Measurements from ENCODE around the gene LONP2. TPM values are rescaled to one million over a fixed set of nuclear protein-coding genes. Genes with fewer than 3 reads are reported as not detected.

LONP2 gene, protein sequence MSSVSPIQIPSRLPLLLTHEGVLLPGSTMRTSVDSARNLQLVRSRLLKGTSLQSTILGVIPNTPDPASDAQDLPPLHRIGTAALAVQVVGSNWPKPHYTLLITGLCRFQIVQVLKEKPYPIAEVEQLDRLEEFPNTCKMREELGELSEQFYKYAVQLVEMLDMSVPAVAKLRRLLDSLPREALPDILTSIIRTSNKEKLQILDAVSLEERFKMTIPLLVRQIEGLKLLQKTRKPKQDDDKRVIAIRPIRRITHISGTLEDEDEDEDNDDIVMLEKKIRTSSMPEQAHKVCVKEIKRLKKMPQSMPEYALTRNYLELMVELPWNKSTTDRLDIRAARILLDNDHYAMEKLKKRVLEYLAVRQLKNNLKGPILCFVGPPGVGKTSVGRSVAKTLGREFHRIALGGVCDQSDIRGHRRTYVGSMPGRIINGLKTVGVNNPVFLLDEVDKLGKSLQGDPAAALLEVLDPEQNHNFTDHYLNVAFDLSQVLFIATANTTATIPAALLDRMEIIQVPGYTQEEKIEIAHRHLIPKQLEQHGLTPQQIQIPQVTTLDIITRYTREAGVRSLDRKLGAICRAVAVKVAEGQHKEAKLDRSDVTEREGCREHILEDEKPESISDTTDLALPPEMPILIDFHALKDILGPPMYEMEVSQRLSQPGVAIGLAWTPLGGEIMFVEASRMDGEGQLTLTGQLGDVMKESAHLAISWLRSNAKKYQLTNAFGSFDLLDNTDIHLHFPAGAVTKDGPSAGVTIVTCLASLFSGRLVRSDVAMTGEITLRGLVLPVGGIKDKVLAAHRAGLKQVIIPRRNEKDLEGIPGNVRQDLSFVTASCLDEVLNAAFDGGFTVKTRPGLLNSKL
- total RNA-seq: 10 to 100 TPM; 50.3 to 51.6 TPM

DNA sequence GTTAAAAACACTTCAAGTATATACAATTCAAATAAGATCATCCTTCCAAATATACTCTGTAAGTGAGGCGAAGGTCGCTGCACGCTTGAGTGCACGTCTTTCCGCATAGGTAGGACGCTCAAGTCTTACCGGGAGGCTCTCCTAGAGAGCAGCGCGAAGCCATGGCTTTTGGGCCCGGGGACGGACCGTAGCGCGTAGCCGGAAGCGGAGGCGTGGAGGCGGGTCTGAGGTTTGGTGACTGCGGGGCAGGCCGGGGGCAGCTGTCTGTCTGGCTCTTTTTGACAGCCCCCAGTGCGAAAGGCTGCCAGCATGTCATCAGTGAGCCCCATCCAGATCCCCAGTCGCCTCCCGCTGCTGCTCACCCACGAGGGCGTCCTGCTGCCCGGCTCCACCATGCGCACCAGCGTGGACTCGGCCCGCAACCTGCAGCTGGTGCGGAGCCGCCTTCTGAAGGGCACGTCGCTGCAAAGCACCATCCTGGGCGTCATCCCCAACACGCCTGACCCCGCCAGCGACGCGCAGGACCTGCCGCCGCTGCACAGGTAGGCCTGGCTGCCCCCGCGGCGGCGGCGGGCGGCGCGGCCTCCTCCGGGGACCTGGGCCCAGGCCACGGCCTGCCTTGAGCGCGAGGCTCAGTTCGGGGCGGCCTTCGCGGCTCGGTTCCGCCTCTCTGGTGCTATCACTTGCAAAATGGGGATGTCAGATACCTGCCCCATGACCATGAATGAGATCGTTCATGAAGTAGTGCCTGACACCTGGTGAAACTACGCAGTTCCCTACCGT lies at the start of gene LONP2:
Gene LONP2 (plus strand): TSS at position 221 of the 783 bp plus-strand sequence. CDS start 89 bp downstream, at position 310.
- CTCF ChIA-PET: interaction anchor here (1.1 to 1.4 kb wide), 2 partner anchors 379 to 386 kb away, joined by 3 to 6 read pairs; no protein-coding TSS in a partner anchor
- peak; percentile 98 for ATAC-seq
- H3K27me3 Mint-ChIP-seq: no peaks in the 10 kb centered on the region
- H3K27ac Mint-ChIP-seq: peak within 1 kb of the TSS; percentile 89
- TF ChIP-seq, protein P1, sequence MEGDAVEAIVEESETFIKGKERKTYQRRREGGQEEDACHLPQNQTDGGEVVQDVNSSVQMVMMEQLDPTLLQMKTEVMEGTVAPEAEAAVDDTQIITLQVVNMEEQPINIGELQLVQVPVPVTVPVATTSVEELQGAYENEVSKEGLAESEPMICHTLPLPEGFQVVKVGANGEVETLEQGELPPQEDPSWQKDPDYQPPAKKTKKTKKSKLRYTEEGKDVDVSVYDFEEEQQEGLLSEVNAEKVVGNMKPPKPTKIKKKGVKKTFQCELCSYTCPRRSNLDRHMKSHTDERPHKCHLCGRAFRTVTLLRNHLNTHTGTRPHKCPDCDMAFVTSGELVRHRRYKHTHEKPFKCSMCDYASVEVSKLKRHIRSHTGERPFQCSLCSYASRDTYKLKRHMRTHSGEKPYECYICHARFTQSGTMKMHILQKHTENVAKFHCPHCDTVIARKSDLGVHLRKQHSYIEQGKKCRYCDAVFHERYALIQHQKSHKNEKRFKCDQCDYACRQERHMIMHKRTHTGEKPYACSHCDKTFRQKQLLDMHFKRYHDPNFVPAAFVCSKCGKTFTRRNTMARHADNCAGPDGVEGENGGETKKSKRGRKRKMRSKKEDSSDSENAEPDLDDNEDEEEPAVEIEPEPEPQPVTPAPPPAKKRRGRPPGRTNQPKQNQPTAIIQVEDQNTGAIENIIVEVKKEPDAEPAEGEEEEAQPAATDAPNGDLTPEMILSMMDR (IDR thresholded peaks at IDR 0.05): no peak
- POLR2A ChIA-PET: interaction anchor here (1.1 to 1.2 kb wide), 2 partner anchors 11 to 13 kb away, joined by 4 read pairs; no protein-coding TSS in a partner anchor
- peaks cover 29% of the 10 kb centered on the region for H3K4me1 Mint-ChIP-seq (ENCODE audit: low read depth)
- peak; percentile 94 for DNase-seq
- intact Hi-C loops (cut with micrococcal nuclease): no loop called here
- H3K4me3 Mint-ChIP-seq: peak within 1 kb of the TSS; percentile 90
- H3K36me3 Mint-ChIP-seq (ENCODE audit: low read depth): peaks cover 2% of the 10 kb centered on the region
- peaks cover 10% of the 10 kb centered on the region for H3K9me3 Mint-ChIP-seq

DNA sequence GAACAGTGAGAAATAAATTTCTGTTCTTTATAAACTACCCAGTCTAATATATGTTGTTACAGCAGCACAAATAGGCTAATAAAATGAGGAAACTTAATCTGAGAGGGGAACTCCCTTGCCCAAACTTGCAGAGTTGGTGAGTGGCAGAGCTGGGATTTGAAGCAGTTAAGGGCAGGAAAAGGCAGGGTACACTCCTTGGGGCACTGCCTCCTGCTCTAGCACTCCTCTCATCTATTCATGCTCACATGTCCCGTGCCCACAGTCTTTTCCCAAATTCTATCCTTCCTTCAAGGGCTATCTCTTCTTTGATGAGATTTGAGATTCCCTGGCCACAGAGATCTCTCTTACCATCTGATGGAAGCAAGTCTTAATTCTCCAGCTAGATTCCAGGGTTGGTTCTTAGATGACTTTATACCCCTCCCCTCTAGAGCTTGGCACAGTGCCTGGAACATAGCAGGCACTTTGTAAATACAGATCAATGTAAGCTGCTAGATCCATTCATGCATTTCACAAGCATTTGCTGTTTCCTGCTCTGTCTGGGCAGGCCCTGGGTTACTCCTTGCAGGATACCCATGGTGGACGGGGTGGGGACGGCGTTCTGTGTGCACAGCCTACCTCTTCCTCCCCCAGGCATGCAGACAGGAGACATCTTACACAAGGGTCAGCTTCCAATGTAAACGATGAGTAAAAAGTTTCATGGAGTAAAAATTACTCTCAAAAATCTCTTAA lies 49.1 kb upstream of the LONP2 start:
- CTCF ChIA-PET: no interaction called here
- no peak for DNase-seq
- H3K27ac Mint-ChIP-seq: no peak overlapping the region
- H3K4me3 Mint-ChIP-seq: no peak overlapping the region
- no peak for ATAC-seq
- no peaks in the 10 kb centered on the region for H3K4me1 Mint-ChIP-seq (ENCODE audit: low read depth)
- TF ChIP-seq, protein P1 (IDR thresholded peaks at IDR 0.05): no peak
- H3K27me3 Mint-ChIP-seq: no peaks in the 10 kb centered on the region
- no peaks in the 10 kb centered on the region for H3K36me3 Mint-ChIP-seq (ENCODE audit: low read depth)
- H3K9me3 Mint-ChIP-seq: no peaks in the 10 kb centered on the region
- POLR2A ChIA-PET: interaction anchor here (0.7 kb wide), 2 partner anchors 676 to 1159 kb away, joined by 3 read pairs; no protein-coding TSS in a partner anchor
- intact Hi-C loops (cut with micrococcal nuclease): no loop called here

DNA sequence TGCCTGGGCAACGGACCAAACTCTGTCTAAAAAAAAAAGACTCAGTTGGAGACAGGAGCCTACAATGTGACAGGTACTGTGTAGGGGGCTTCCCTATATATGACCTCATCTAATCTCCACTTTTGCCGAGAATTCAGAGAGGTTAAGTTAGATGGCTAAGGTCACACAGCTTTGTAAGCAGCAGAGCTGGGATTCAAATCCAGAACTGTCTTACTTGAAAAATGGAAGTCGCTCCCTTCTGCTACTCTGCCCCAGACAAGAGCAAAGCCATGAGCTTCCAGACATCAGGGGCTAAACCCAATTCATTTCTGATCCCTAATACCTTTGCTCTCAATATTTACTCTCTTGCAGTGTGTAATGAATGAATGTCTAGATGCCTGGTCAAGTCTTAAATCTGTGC lies 46.8 kb upstream of the LONP2 start:
- no peak overlapping the region for H3K4me3 Mint-ChIP-seq
- no peak for ATAC-seq
- no peaks in the 10 kb centered on the region for H3K9me3 Mint-ChIP-seq
- ChIA-PET CTCF (no interaction called here), POLR2A (no interaction called here)
- no peak for DNase-seq
- peaks cover 2% of the 10 kb centered on the region for H3K27me3 Mint-ChIP-seq
- intact Hi-C loops (cut with micrococcal nuclease): no loop called here
- H3K27ac Mint-ChIP-seq: no peak overlapping the region
- H3K4me1 Mint-ChIP-seq (ENCODE audit: low read depth): no peaks in the 10 kb centered on the region
- TF ChIP-seq, protein P1 (IDR thresholded peaks at IDR 0.05): no peak
- no peaks in the 10 kb centered on the region for H3K36me3 Mint-ChIP-seq (ENCODE audit: low read depth)

DNA sequence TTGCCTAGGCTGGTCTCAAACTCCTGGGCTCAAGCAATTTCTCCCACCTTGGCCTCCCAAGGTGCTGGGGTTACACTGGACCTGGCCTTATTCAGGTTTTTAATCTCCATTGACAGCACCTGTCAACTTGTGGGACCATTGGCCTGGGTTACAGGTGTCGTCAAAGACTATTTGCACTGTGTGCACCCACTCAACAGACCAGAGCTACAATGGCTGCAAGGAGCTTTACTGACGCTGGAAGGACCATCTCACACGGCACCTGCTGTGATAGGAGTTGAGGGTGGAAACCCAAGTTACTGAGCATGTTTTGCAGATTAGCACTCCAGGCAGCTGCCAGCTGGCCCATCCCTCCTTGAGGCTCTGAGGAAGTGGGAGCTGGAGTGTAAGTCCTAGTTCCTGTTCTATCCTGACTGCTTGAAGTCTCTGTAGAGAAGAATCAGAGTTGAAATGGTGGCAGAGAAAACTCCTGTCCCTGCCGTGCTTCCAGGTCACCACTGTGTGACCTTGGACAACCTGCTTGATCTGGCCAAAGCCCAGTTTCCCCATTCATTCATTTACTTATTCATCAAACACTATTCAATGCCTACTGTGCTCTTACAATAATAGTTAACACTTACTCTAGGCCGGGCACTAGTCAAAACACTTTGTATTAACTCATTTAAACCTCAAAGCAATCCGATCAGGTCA lies 42.4 kb upstream of the LONP2 start:
- Mint-ChIP-seq H3K36me3 (ENCODE audit: low read depth) (no peaks in the 10 kb centered on the region), H3K27me3 (peaks cover 5% of the 10 kb centered on the region), H3K4me3 (no peak overlapping the region), H3K4me1 (ENCODE audit: low read depth) (peaks cover 2% of the 10 kb centered on the region), H3K9me3 (no peaks in the 10 kb centered on the region), H3K27ac (no peak overlapping the region)
- ChIA-PET POLR2A (no interaction called here), CTCF (no interaction called here)
- TF ChIP-seq, protein P1 (IDR thresholded peaks at IDR 0.05): no peak
- intact Hi-C loops (cut with micrococcal nuclease): no loop called here
- no peak for ATAC-seq
- DNase-seq: no peak

Data from activated CD8-positive, alpha-beta T cell treated with anti-CD3 and anti-CD28 coated beads for 36 hours (primary cell).